HG03342 (cell line): Measurements from ENCODE around the gene PJA1.

Experiments used
- ATAC-seq: cut with Tn5 transposase; IDR thresholded peaks from one replicate; pipeline ENCODE4 v1.9.1; 2021; ENCODE audit warnings: mild to moderate bottlenecking, moderate library complexity; ENCODE audit not compliant: unreplicated experiment

Gene PJA1

GRCh38 chrX:69117876-69118526 lies 47.3 kb downstream of the PJA1 start:
- no peak for ATAC-seq

GRCh38 chrX:69116077-69116476 lies 49.2 kb downstream of the PJA1 start:
- no peak for ATAC-seq

GRCh38 chrX:69113723-69114122 lies 51.5 kb downstream of the PJA1 start:
- no peak for ATAC-seq
